Posterior cingulate gyrus (tissue), 11 donors: ENCODE results near the gene BDNF.

Experiments used
- DNase-seq, 10 donors: peaks; one replicate each; pipeline versions ENCODE4 v3.0.0 to v3.0.0-alpha.2; 2020 to 2021; ENCODE audit warnings: mixed read lengths in 3 of 10
- intact Hi-C: fragments of 100-400 bp; cut with DNase I; formaldehyde crosslinking; loops from one replicate; pipeline ENCODE4 v1.15.1; 2023

The BDNF gene

GRCh38 chr11:27610946-27611345, 89.3 kb downstream of the BDNF start:
- no peak for DNase-seq
- intact Hi-C loops, result no loop called here

GRCh38 chr11:27610280-27610679, 90.0 kb downstream of the BDNF start:
- intact Hi-C loops, result no loop called here
- DNase-seq, result no peak

GRCh38 chr11:27608951-27609350, 91.3 kb downstream of the BDNF start:
- intact Hi-C loops, result no loop called here
- DNase-seq, result no peak

- DNase-seq, result no peak
- intact Hi-C loops, result no loop called here
Observed at GRCh38 chr11:27605422-27605821, 94.8 kb downstream of the BDNF start.
